CD4-positive, alpha-beta T cell treated with Interleukin-12 subunit alpha and Interleukin-12 subunit beta, for 1 hour (primary cell): Measurements from ENCODE around the gene STAT6.

Experiments used
- DNase-seq: peaks from one replicate; pipeline ENCODE4 v3.0.0-alpha.2; 2020

Gene STAT6

DNA sequence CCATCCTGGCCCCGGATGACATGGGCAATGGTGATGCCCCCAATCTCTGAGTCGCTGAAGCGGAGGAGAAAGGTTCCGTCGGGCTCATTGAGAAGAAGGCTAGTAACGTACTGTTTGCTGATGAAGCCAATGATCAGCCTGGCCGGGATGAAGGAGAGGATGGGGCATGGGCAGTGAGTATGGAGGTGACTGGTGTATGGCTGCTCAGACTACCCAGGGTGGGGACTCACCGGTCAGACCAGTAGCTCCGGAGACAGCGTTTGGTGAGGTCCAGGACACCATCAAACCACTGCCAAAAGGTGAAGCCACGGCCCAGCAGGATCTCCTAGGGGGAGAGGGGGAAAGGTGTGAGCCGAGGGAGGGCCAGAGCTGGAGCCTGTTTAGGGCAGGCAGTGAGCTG, 11.4 kb downstream of the STAT6 start:
- no peak for DNase-seq

- no peak for DNase-seq
Measured at GRCh38 chr12:57099047-57099714, 12.0 kb downstream of the STAT6 start.

DNA sequence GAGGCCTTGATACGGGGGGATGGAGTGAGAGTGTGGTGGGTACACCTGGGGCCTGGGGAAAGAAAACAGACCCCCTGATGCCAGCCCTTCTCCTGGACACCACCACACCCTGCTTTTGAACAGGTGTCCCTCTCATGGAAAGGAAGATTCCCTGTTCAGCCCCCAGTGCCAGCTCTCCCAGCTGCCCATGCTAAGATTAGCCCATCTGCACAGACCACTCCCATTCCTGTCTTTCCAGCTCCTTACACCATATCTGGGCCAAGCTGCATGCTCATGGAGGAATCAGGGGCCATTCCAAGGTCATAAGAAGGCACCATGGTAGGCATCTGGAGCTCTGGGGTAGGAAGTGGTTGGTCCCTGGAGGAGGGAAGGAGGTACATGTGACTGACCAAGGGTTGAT, 12.6 kb downstream of the STAT6 start:
- no peak for DNase-seq

- no peak for DNase-seq
Measured at GRCh38 chr12:57097554-57097835, 13.7 kb downstream of the STAT6 start.

DNA sequence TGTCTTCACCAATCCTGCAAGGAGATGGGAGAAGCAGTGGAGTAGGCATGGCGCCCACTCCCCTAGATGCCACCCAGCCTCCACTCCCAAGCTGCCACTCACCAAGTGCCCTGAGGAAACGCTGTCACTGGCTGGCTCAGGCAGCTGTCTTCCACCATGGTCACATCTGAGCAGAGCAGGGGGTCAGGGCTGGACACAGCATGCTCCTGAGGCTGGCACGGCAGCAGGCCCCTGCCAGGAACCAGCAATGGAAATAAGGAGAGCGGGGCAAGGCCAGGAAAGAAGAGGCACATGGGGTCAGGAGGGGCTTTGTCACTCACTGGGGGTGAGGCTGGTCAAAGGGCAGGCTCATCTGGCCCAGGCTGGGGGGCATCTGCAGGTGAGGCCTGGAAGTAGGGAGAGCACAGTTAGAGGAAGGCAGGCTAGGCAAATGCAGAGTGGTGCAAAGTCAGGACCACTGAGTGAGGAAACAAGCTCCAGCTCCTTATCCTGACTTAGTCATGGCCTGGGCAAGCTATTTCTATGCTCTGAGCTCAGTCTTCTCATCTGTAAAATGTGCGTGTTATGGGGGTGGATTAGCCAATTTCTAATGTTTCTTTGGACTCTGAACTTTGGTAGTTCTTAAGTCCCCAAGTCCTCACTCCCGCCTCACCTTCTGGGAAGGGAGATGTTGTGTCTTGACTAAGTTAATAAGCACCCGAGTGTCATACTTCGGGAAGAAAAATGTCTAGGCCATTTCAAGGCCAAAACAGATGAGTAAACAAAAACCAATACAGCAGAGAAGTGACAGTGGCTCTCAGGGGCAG, 14.2 kb downstream of the STAT6 start:
- DNase-seq = no peak

GRCh38 chr12:57096099-57096572, 15.0 kb downstream of the STAT6 start:
- DNase-seq = no peak

DNA sequence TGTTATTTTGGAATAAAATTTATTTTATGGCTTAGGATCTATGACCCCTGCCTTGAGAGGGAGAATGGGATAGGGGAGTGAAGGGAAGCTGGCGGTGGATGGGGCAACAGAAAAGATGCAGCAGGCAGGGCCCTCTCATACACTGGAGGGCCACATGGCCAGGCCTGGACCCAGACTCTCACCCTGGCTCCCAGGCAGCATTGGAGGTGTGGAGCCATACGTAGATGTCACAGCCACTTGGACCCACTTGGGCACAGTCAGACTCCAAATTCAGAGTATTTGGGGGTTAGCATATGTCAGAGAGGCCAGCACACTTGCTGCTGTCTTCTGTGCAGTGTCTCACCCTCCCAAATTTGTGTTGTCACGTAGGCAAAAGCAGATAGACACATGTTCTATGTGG, 15.7 kb downstream of the STAT6 start:
- DNase-seq = no peak

GRCh38 chr12:57094208-57095160, 16.7 kb downstream of the STAT6 start:
- DNase-seq = no peak

- peak; percentile 68 for DNase-seq
Measured at GRCh38 chr12:57093415-57094207, 17.6 kb downstream of the STAT6 start.

GRCh38 chr12:57092876-57093414, 18.2 kb downstream of the STAT6 start:
- DNase-seq = no peak

GRCh38 chr12:57092529-57092862, 18.7 kb downstream of the STAT6 start:
- DNase-seq = no peak

GRCh38 chr12:57091638-57092528, 19.3 kb downstream of the STAT6 start:
- no peak for DNase-seq

DNA sequence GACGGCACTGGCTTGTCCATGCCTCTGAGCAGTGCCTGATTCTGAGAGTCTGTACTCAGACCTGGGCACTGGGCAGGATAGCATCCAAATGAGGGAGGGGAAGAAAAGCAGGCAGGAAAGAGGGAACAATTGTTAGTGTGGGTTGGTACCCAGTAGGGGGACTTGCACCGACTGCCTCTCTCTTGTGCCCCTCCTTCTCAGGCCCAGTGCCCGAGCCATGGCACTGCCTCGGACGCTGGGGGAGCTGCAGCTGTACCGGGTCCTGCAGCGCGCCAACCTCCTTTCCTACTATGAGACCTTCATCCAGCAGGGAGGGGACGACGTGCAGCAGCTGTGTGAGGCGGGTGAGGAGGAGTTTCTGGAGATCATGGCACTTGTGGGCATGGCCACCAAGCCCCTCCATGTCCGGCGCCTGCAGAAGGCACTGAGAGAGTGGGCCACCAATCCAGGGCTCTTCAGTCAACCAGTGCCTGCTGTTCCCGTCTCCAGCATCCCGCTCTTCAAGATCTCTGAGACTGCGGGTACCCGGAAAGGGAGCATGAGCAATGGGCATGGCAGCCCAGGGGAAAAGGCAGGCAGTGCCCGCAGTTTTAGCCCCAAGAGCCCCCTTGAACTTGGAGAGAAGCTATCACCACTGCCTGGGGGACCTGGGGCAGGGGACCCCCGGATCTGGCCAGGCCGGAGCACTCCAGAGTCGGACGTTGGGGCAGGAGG, 20.1 kb downstream of the STAT6 start:
- no peak for DNase-seq

GRCh38 chr12:57090490-57090889, 20.7 kb downstream of the STAT6 start:
- DNase-seq = no peak

DNA sequence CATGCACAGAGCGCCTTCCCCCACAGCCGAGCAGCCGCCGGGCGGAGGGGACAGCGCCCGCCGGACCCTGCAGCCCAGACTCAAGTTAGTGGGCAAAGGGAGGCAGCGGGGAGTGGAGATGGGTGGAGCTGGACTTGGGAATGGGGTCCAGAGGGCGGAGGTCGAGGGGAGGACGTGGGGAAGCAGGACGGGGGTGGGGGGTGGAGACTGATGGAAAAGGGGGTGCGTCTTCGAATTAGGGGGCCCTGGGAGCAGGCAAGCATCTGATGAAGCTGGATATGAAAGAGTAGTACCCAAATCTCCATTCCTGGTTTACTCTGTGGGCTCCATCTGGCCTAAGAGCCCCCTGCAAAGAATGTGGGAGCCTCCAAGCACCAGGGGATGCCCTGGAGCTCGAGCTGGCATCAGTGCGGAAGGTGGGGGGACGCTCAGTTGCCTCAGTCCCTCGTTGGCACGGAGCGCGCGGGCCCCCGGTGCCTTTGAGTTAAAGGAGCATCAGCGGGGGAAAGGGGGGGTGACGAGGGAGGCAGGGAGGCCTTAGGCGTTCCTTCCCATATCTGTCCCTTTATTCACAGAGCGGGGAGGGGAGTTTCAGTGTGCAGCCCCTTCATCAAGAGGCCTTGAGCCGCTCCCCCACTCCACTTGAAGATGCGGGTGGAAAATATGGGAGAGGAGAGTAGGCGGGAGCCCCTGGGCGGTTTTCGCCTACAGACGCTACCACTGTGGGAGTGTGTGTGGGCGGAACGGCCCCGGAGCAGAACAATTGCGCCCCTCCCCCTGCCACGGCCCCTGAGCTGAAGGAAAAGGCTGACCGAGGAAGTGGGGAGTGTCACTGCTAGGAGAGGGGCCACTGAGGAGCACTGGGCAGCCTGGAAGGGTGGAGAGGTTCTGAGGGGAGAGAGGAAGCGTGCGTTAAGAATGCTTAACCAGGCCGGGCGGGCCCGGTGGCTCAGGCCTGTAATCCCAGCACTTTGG, 21.6 kb downstream of the STAT6 start:
- DNase-seq = peak; percentile 40

DNA sequence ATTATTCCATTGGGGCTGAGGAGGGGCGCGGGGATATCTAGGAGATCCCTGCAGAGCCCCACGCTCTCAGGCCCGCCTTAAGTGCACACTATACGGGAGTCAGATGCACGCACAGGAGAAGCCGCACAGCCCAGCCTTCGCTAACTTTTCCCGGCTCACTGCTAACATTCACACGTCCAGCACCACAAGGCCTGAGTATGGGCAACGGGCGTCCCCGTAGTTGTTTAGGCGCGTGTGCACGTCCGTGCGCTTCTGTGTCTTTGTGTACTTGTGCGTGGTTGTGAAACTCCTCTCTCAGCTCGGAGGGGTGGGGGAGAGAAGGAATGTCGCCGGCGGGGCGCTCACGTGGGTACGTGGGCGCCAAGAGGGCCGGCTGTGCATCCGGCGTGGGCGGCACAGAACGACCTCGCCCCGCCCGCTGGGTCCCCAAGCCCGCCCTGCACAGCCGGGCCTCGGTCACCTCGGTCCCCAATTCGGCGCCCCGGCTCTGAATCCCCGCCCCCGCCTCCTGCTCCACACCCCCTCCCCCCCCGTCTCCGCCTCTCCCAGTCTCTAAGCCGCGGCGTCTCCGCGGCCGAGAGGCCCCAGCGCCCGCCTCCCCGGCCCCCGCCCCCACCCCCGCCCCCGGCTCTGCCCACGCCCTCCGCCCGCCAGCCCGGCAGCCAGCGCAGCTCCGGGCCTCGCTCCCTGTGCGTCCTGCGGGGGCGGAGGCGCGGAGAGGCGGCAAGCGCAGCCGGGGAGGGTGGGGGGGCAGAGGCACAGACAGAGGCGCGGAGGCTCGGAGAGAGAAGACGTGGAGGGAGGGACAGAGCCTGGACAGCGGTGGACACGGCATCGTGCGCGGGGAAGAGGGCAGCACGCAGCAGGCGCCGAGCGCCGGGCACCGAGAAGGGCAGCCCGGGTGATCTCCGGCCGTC, 22.6 kb downstream of the STAT6 start, which contains the start of gene NAB2:
Gene NAB2, plus strand, starts transcription at position 761 of the 917 bp plus-strand sequence. CDS start 158 bp downstream, outside the sequence.
- DNase-seq = peak; percentile 96

DNA sequence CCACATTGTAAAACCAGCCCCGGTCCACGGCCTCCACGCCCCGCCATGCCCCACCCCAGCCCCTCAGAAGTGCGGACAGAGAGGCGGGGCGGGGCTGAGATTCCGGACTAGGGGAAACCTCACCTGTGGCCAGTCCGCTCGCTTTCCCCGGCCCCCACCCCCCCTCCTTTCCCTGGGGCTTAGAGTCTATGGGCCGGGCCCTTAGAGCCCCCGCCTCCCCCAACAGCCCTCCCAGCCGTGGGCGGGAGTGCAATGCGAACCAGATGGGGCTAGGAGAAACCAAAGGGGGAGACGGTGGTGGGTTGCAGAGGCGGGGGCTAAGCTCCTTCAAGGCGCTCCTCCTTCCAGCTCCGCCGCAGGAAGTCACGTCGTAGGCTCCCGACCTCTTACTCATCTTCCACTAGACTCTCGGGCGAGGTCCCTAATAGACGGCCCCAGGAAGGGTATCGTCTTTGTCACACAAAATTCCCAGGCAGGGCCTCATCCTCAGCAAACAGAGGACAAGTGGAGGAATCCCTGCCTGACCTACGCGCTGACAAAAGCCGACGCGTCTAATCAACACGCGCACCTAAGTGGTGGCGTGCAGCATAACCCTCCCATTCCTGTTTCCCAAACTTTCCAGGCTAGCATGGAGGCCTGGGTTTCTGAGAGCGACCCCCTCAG, 23.3 kb downstream of the STAT6 start:
- DNase-seq = peak; percentile 77
